GM23338 (cell line): ENCODE results near the gene XXYLT1. TPM values are rescaled to one million over a fixed set of nuclear protein-coding genes. Genes with fewer than 3 reads are reported as not detected.

Experiments used
- ATAC-seq: fragments of 200-7000 bp; cut with Tn5 transposase; 3 replicates; pipeline ENCODE4 v1.9.1; 2020
- DNase-seq: peaks from one replicate; pipeline ENCODE4 v3.0.0-alpha.2; 2015; ENCODE audit warnings: low spot score
- H2AFZ ChIP-seq: fragments of 200-600 bp; sonication (generic); 2 replicates; pipeline ENCODE4 v1.8.0; 2016; ENCODE audit warnings: antibody characterized with exemption, mild to moderate bottlenecking, moderate library complexity
- H3F3A ChIP-seq: fragments of 200-600 bp; sonication (generic); replicated peaks from 2 replicates; pipeline ENCODE4 v1.8.0; 2017; ENCODE audit warnings: antibody characterized with exemption, mixed run types, low read depth
- H3K27ac ChIP-seq: fragments of 200-600 bp; sonication (generic); 2 replicates; pipeline ENCODE4 v1.6.1; 2016; ENCODE audit warnings: low read depth
- H3K27me3 ChIP-seq: fragments of 200-600 bp; sonication (generic); 2 replicates; pipeline ENCODE4 v1.8.0; 2016; ENCODE audit warnings: mild to moderate bottlenecking, mixed run types, moderate library complexity; ENCODE audit not compliant: insufficient read depth
- H3K36me3 ChIP-seq: fragments of 200-600 bp; sonication (generic); 2 replicates; pipeline ENCODE4 v1.8.0; 2016; ENCODE audit warnings: mild to moderate bottlenecking; ENCODE audit not compliant: insufficient read depth
- H3K4me1 ChIP-seq: fragments of 200-600 bp; sonication (generic); 2 replicates; pipeline ENCODE4 v1.8.0; 2016; ENCODE audit warnings: mild to moderate bottlenecking, moderate library complexity; ENCODE audit not compliant: insufficient read depth
- H3K4me2 ChIP-seq: fragments of 200-600 bp; sonication (generic); 2 replicates; pipeline ENCODE4 v1.7.1; 2017; ENCODE audit warnings: mixed run types
- H3K4me3 ChIP-seq: fragments of 200-600 bp; sonication (generic); 2 replicates; pipeline ENCODE4 v1.6.1; 2016; ENCODE audit warnings: mixed run types
- H3K79me2 ChIP-seq: fragments of 200-600 bp; sonication (generic); replicated peaks from 2 replicates; pipeline ENCODE4 v1.8.0; 2017; ENCODE audit warnings: mild to moderate bottlenecking; ENCODE audit not compliant: insufficient read depth
- H3K9me2 ChIP-seq: fragments of 200-600 bp; sonication (generic); 2 replicates; pipeline ENCODE4 v1.8.0; 2017; ENCODE audit not compliant: insufficient read depth
- H4K20me1 ChIP-seq: fragments of 200-600 bp; sonication (generic); replicated peaks from 2 replicates; pipeline ENCODE4 v1.8.0; 2017; ENCODE audit warnings: mild to moderate bottlenecking; ENCODE audit not compliant: insufficient read depth
- H3K27ac Mint-ChIP-seq: 2 replicates; pipeline ENCODE4 v1.8.0; 2020; ENCODE audit warnings: inconsistent platforms, mild to moderate bottlenecking, moderate library complexity, mixed read lengths
- H3K27me3 Mint-ChIP-seq: 3 replicates; pipeline ENCODE4 v1.8.0; 2022; ENCODE audit warnings: low read depth, mild to moderate bottlenecking, moderate library complexity, mixed read lengths, inconsistent platforms; ENCODE audit not compliant: insufficient read depth, poor library complexity
- H3K36me3 Mint-ChIP-seq: 3 replicates; pipeline ENCODE4 v1.8.0; 2021; ENCODE audit warnings: low read depth, mild to moderate bottlenecking, inconsistent platforms, moderate library complexity, mixed read lengths
- H3K4me1 Mint-ChIP-seq: 3 replicates; pipeline ENCODE4 v1.8.0; 2020; ENCODE audit warnings: mild to moderate bottlenecking, inconsistent platforms, mixed read lengths
- H3K4me3 Mint-ChIP-seq: 3 replicates; pipeline ENCODE4 v1.8.0; 2021; ENCODE audit warnings: moderate library complexity, mild to moderate bottlenecking, inconsistent platforms, mixed read lengths
- H3K9me3 Mint-ChIP-seq: 3 replicates; pipeline ENCODE4 v1.8.0; 2020; ENCODE audit warnings: moderate library complexity, mild to moderate bottlenecking, inconsistent platforms, mixed read lengths
- ETS1 ChIP-seq: IDR thresholded peaks from 2 replicates; pipeline ENCODE4 v1.6.1; 2016; ENCODE audit warnings: antibody characterized with exemption
- EZH2 ChIP-seq: fragments of 200-600 bp; sonication (generic); IDR thresholded peaks from one replicate; pipeline ENCODE4 v1.8.0; 2017; ENCODE audit warnings: antibody characterized with exemption, mild to moderate bottlenecking, low read depth; ENCODE audit not compliant: unreplicated experiment
- JUNB ChIP-seq: IDR thresholded peaks from one replicate; pipeline ENCODE4 v1.6.1; 2016; ENCODE audit warnings: antibody characterized with exemption; ENCODE audit not compliant: unreplicated experiment
- NANOG ChIP-seq: IDR thresholded peaks from 2 replicates; pipeline ENCODE4 v1.6.1; 2016; ENCODE audit warnings: antibody characterized with exemption, borderline replicate concordance
- ZNF114 ChIP-seq: fragments of 250-450 bp; sonication (Bioruptor Pico); IDR thresholded peaks from 2 replicates; pipeline ENCODE4 v1.5.0; 2020; ENCODE audit warnings: mild to moderate bottlenecking, moderate library complexity
- ZNF462 ChIP-seq: fragments of 250-450 bp; sonication (Bioruptor Pico); IDR thresholded peaks from 2 replicates; pipeline ENCODE4 v1.5.0; 2020; ENCODE audit warnings: mild to moderate bottlenecking, moderate library complexity
- polyA plus RNA-seq: library from polyadenylated mRNA; unstranded; fragments of >200 nt; fragmentation: Nextera tagmentation; extraction: Ambion mirVana; gene quantifications from 2 replicates; pipeline ENCODE4 v1.2.1, GENCODE V29; 2016
- total RNA-seq: library from RNA; depleted of rRNA; stranded (reverse); fragments of >200 nt; shearing (Covaris generic); gene quantifications from 2 replicates; pipeline ENCODE4 v1.2.3, GENCODE V29; 2014

XXYLT1 gene
- total and polyA plus RNA-seq, 2 experiments from 2014 or later: 13.5 to 34.8 TPM

GRCh38 chr3:195086341-195086740 lies 184.6 kb downstream of the XXYLT1 start:
- H3K36me3 Mint-ChIP-seq: no peaks in the 10 kb centered on the region
- no peak overlapping the region for H3K4me3 Mint-ChIP-seq
- H3K36me3 ChIP-seq: no peaks in the 10 kb centered on the region
- H3F3A ChIP-seq: no peaks in the 10 kb centered on the region
- H3K27me3 Mint-ChIP-seq: peaks cover 19% of the 10 kb centered on the region
- H3K9me3 Mint-ChIP-seq: peaks cover 8% of the 10 kb centered on the region; the same call in 2 of the 3 replicates
- 0 out of 2 replicates have a peak, but pooled peaks cover 4% of the 10 kb centered on the region for H3K79me2 ChIP-seq
- TF ChIP-seq EZH2 (no peak), ETS1 (no peak), JUNB (no peak), ZNF114 (CRISPR knock-in tag) (no peak), NANOG (no peak), ZNF462 (CRISPR knock-in tag) (no peak)
- H3K4me3 ChIP-seq: no peak overlapping the region
- H3K27ac Mint-ChIP-seq: no peak overlapping the region
- H4K20me1 ChIP-seq: no peaks in the 10 kb centered on the region
- H3K27ac ChIP-seq: no peak overlapping the region
- H3K4me1 ChIP-seq: peaks cover 6% of the 10 kb centered on the region; the same call in 1 of the 2 replicates
- DNase-seq (no peak), ATAC-seq (no peak)
- H3K9me2 ChIP-seq: no peaks in the 10 kb centered on the region
- H2AFZ ChIP-seq: no peak overlapping the region
- H3K4me2 ChIP-seq: no peak overlapping the region
- no peaks in the 10 kb centered on the region for H3K27me3 ChIP-seq
- H3K4me1 Mint-ChIP-seq: peaks cover 35% of the 10 kb centered on the region
